ENCODE data around the gene JAZF1. TPM values are rescaled to one million over a fixed set of nuclear protein-coding genes. Genes with fewer than 3 reads are reported as not detected.
A peak's percentile ranks its signal among the peaks of the same experiment; 100 is the strongest.

The JAZF1 gene
- total RNA-seq, 1 donor from 2014 or later = 36.1 TPM

- intact Hi-C loops (cut with DNase I) = no loop called here
- TF ChIP-seq POLR2AphosphoS5 (IDR thresholded peaks at IDR 0.05; ENCODE audit: insufficient read depth in 1 of 2, low read depth in 1 of 2) (no peak), CTCF (IDR thresholded peaks at IDR 0.05) (no peak), POLR2A (IDR thresholded peaks at IDR 0.05) (no peak)
- Histone ChIP-seq H3K4me1 (no peaks in the 10 kb centered on the region), H3K4me3 (no peak overlapping the region), H3K36me3 (no peaks in the 10 kb centered on the region), H3K27ac (no peak overlapping the region), H3K9me3 (no peaks in the 10 kb centered on the region), H3K27me3 (no peaks in the 10 kb centered on the region)
- no peak for DNase-seq (ENCODE audit: extremely low spot score in 2 of 2)
Observed at GRCh38 chr7:27885652-27886051, 294.9 kb downstream of the JAZF1 start.

DNA sequence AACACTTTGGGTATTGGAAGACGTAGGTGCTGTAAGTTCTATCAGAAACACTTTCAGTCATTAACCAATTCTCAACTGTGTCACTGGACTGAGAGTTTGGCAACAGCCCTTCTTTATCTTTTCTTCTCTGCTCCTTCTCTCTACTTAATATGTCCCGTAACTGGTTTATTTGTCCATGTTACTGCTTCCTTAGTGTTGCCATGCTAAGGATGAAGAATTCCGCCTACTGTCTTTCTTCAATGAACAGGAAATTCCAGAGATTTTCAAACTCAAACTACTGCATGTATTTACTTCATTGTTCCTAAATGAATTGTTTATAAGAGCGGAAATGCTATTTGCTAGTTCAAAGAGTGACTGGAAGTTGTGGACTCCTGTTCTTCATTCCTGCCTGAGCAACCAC lies 296.9 kb downstream of the JAZF1 start:
- Histone ChIP-seq H3K27me3 (no peaks in the 10 kb centered on the region), H3K4me3 (no peak overlapping the region), H3K4me1 (no peaks in the 10 kb centered on the region), H3K36me3 (no peaks in the 10 kb centered on the region), H3K9me3 (no peaks in the 10 kb centered on the region), H3K27ac (no peak overlapping the region)
- DNase-seq (ENCODE audit: extremely low spot score in 2 of 2) = no peak
- TF ChIP-seq POLR2A (IDR thresholded peaks at IDR 0.05) = no peak
- TF ChIP-seq POLR2AphosphoS5 (IDR thresholded peaks at IDR 0.05; ENCODE audit: insufficient read depth in 1 of 2, low read depth in 1 of 2) = no peak
- no peak for TF ChIP-seq CTCF (IDR thresholded peaks at IDR 0.05)
- intact Hi-C loops (cut with DNase I) = no loop called here

- no peak overlapping the region for H3K4me3 ChIP-seq
- H3K4me1 ChIP-seq = peaks cover 30% of the 10 kb centered on the region
- TF ChIP-seq POLR2A (IDR thresholded peaks at IDR 0.05) (no peak), CTCF (IDR thresholded peaks at IDR 0.05) (no peak), POLR2AphosphoS5 (IDR thresholded peaks at IDR 0.05; ENCODE audit: insufficient read depth in 1 of 2, low read depth in 1 of 2) (no peak)
- DNase-seq (ENCODE audit: extremely low spot score in 2 of 2) = peak in 1 of 2 donors; percentile 22
- H3K27me3 ChIP-seq = no peaks in the 10 kb centered on the region
- H3K27ac ChIP-seq = no peak overlapping the region
- intact Hi-C loops (cut with DNase I) = no loop called here
- H3K9me3 ChIP-seq = no peaks in the 10 kb centered on the region
- H3K36me3 ChIP-seq = no peaks in the 10 kb centered on the region
Observed at GRCh38 chr7:27876756-27877155, 303.8 kb downstream of the JAZF1 start.

DNA sequence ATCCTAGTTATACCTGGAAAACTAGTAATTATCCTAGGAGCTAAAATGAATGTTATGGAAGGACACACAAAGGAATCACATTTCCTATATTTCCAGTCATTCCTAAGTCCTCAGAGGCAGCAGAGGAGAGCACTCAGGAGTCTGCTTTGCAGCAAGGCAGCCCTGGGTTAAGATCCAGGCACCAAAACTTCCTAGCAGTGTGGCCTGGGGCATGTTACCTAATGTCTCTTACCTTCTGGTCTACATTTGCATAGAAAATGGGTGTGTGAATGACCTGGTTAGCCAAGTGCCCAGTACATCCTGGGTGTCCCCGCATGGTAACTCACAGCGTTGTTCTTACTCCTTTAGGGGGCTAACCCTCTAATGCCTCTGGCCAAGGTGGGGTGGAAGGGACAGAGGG lies 304.8 kb downstream of the JAZF1 start:
- no peaks in the 10 kb centered on the region for H3K9me3 ChIP-seq
- no peak for TF ChIP-seq CTCF (IDR thresholded peaks at IDR 0.05)
- no peak for TF ChIP-seq POLR2AphosphoS5 (IDR thresholded peaks at IDR 0.05; ENCODE audit: insufficient read depth in 1 of 2, low read depth in 1 of 2)
- TF ChIP-seq POLR2A (IDR thresholded peaks at IDR 0.05) = no peak
- no peaks in the 10 kb centered on the region for H3K36me3 ChIP-seq
- H3K27me3 ChIP-seq = no peaks in the 10 kb centered on the region
- intact Hi-C loops (cut with DNase I) = no loop called here
- peaks cover 30% of the 10 kb centered on the region for H3K4me1 ChIP-seq
- DNase-seq (ENCODE audit: extremely low spot score in 2 of 2) = peak in 1 of 2 donors; percentile 34
- no peak overlapping the region for H3K27ac ChIP-seq
- no peak overlapping the region for H3K4me3 ChIP-seq

GRCh38 chr7:27875061-27875460 lies 305.5 kb downstream of the JAZF1 start:
- H3K4me1 ChIP-seq = peaks cover 30% of the 10 kb centered on the region
- no peak for TF ChIP-seq POLR2AphosphoS5 (IDR thresholded peaks at IDR 0.05; ENCODE audit: insufficient read depth in 1 of 2, low read depth in 1 of 2)
- TF ChIP-seq POLR2A (IDR thresholded peaks at IDR 0.05) = no peak
- TF ChIP-seq CTCF (IDR thresholded peaks at IDR 0.05) = no peak
- intact Hi-C loops (cut with DNase I) = no loop called here
- no peaks in the 10 kb centered on the region for H3K36me3 ChIP-seq
- peak overlapping the region; percentile 11 for H3K27ac ChIP-seq
- no peak overlapping the region for H3K4me3 ChIP-seq
- DNase-seq (ENCODE audit: extremely low spot score in 2 of 2) = no peak
- no peaks in the 10 kb centered on the region for H3K27me3 ChIP-seq
- H3K9me3 ChIP-seq = no peaks in the 10 kb centered on the region
